Prostate gland (tissue), 2 donors: ENCODE results near the gene EEF1AKMT1.

Experiments
- CTCF ChIP-seq, 4 experiments: fragments of 200-600 bp in 2 of 4; fragments of 450-650 bp in 2 of 4; sonication (generic) in 2 of 4; IDR thresholded peaks; 1 replicate in 3 of 4; 2 replicates in 1 of 4; pipeline ENCODE4 v1.5.1; 2016 to 2019; ENCODE audit warnings: antibody characterized with exemption in 4 of 4, mild to moderate bottlenecking in 2 of 4, moderate library complexity in 2 of 4
- POLR2A ChIP-seq: fragments of 450-650 bp; IDR thresholded peaks from one replicate; pipeline ENCODE4 v1.6.1; 2016; ENCODE audit warnings: antibody characterized with exemption, mild to moderate bottlenecking
- POLR2AphosphoS5 ChIP-seq: sonication (generic); formaldehyde crosslinking; IDR thresholded peaks from one replicate; pipeline ENCODE4 v1.6.1; 2017; ENCODE audit warnings: antibody characterized with exemption

GRCh38 chr13:20700288-20700687 is 73.5 kb downstream of the EEF1AKMT1 start:
- TF ChIP-seq CTCF (IDR thresholded peaks at IDR 0.05) (no peak), POLR2A (no peak), POLR2AphosphoS5 (no peak)
